Measurements from ENCODE around the gene CDH13.
A peak's percentile ranks its signal among the peaks of the same experiment; 100 is the strongest.

CDH13 gene

DNA sequence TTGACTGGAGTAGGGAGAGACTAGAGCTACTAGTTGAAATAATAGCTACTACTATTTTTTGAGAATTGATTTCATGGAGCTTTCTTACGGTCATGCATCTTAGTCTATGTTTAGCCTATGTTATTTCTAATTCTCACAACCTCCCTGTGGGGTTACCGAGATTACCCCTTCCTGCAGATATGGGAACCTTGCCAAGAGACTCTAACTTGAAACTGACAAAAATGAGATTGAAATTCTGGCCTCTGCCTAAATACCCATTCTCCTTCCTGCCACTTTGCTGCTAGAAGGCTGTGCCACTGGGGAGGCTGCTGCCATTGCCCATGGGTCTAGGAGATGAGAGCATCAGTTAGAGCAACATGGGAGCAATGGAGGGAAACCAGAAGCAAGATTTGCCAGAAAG, 410.3 kb downstream of the CDH13 start:
- no peak overlapping the region for H3K4me3 ChIP-seq (ENCODE audit: low read depth, low read length)
- in situ Hi-C loops (cut with HindIII; ENCODE audit: low sequenced_read_pairs) = no loop called here
- TF ChIP-seq, protein P1, sequence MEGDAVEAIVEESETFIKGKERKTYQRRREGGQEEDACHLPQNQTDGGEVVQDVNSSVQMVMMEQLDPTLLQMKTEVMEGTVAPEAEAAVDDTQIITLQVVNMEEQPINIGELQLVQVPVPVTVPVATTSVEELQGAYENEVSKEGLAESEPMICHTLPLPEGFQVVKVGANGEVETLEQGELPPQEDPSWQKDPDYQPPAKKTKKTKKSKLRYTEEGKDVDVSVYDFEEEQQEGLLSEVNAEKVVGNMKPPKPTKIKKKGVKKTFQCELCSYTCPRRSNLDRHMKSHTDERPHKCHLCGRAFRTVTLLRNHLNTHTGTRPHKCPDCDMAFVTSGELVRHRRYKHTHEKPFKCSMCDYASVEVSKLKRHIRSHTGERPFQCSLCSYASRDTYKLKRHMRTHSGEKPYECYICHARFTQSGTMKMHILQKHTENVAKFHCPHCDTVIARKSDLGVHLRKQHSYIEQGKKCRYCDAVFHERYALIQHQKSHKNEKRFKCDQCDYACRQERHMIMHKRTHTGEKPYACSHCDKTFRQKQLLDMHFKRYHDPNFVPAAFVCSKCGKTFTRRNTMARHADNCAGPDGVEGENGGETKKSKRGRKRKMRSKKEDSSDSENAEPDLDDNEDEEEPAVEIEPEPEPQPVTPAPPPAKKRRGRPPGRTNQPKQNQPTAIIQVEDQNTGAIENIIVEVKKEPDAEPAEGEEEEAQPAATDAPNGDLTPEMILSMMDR (IDR thresholded peaks at IDR 0.05; ENCODE audit: low read depth, low read length) = no peak
- DNase-seq (ENCODE audit: low read depth, low spot score) = no peak

DNA sequence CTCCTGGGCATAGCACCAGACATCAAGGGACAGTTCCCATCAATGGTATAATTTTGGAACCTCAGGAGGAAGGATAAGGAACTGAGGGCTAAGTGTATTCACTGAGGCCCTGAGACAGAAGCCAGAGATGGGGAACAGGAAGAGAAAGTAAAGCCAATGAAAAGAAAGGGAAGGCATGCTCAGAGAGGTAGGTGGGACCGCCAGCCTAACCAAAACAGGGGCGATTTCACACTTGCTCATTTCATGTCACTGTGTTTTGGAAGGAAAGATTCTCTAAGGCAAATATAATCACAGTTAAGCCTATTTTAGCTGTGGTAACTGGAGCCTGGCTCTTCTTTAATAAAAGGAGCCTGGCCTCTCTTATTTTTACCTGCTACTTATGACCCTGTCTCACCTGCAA, 411.1 kb downstream of the CDH13 start:
- in situ Hi-C loops (cut with HindIII; ENCODE audit: low sequenced_read_pairs) = no loop called here

DNA sequence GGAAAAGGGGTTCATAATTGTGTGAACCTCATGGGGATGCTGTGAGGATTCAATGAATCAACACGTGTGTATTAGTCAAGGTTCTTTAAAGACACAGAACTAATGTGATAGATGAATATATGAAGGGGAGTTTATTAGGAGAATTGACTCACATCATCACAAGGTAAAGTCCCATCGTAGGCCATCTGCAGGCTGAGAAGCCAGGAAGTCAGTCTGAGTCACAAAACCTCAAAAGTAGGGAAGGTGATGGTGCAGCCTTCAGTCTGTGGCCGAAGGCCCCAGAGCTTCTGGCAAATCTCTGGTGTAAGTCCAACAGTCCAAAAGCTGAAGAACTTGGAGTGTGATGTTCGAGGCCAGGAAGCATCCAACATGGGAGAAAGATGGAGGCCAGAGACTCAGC, 413.4 kb downstream of the CDH13 start:
- no peak overlapping the region for H3K4me3 ChIP-seq (ENCODE audit: low read depth, low read length)
- in situ Hi-C loops (cut with HindIII; ENCODE audit: low sequenced_read_pairs) = no loop called here
- peak; percentile 61 for DNase-seq (ENCODE audit: low read depth, low spot score)
- TF ChIP-seq, protein P1 (IDR thresholded peaks at IDR 0.05; ENCODE audit: low read depth, low read length) = no peak

More for the DNA sequence above, 411.1 kb downstream of the CDH13 start:
- no peak for DNase-seq (ENCODE audit: low read depth, low spot score)
- no peak overlapping the region for H3K4me3 ChIP-seq (ENCODE audit: low read depth, low read length)
- TF ChIP-seq, protein P1 (IDR thresholded peaks at IDR 0.05; ENCODE audit: low read depth, low read length) = no peak

DNA sequence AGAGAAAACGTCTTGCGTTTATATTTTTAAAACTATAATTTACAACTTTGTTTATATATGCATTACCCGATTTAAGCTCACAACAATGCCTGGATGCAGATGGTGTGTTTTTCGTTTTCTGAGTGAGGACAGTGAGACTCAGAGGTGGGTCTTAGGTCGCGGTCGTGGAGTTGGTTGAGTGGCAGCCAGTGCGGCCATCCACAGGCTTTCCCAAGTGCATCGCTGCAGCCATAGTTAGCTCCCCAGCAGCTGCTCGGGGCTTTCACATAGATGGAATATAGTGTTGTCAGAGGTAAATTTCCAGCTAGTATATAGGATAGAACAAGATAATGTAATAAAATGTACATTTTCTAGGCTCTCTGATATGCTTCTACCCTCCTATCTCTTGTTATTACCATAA, 417.8 kb downstream of the CDH13 start:
- in situ Hi-C loops (cut with HindIII; ENCODE audit: low sequenced_read_pairs) = no loop called here
- no peak for DNase-seq (ENCODE audit: low read depth, low spot score)
- H3K4me3 ChIP-seq (ENCODE audit: low read depth, low read length) = no peak overlapping the region
- TF ChIP-seq, protein P1 (IDR thresholded peaks at IDR 0.05; ENCODE audit: low read depth, low read length) = no peak

DNA sequence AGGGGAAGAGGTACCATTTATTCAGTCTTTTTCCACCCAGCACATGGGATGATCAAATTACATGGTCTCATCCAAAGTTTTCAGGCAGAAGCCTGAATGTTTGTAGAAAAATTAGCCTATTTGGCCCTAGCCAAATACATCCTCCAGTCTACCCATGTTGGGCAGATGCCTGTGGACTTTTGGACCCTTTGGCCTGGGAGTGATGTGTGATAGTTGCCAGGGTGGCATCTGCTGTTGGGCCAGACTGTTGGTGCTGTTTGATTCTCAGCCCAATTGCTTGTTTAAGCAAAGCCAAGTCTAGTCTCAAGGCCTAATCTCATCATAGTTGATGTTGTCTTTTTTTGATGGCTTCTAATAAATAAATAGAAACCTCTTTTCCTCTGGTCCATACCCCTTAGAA, 419.0 kb downstream of the CDH13 start:
- TF ChIP-seq, protein P1 (IDR thresholded peaks at IDR 0.05; ENCODE audit: low read depth, low read length) = no peak
- no peak for DNase-seq (ENCODE audit: low read depth, low spot score)
- H3K4me3 ChIP-seq (ENCODE audit: low read depth, low read length) = no peak overlapping the region
- in situ Hi-C loops (cut with HindIII; ENCODE audit: low sequenced_read_pairs) = no loop called here

DNA sequence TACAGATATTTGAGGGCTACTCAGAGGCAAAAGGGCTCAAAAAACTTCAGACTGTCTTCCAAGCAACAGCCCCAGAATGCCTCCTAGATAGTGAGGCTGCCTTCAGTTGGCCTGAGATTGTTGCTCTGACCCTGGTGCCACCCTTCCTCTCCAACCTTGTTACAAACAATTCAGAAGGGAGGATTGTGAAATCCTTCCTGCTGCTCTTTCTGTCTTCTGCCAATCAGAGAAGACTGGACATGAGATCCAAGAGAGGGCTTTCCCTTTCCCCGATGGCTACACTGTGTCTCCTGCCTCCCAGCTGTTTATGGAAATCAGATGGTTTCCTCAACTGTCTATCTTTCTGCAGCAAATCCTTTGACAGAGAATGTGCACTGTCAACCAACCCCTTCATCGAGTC, 419.9 kb downstream of the CDH13 start:
- in situ Hi-C loops (cut with HindIII; ENCODE audit: low sequenced_read_pairs) = no loop called here

More for the DNA sequence above, 419.9 kb downstream of the CDH13 start:
- H3K4me3 ChIP-seq (ENCODE audit: low read depth, low read length) = no peak overlapping the region
- DNase-seq (ENCODE audit: low read depth, low spot score) = no peak
- TF ChIP-seq, protein P1 (IDR thresholded peaks at IDR 0.05; ENCODE audit: low read depth, low read length) = no peak

Measured in astrocyte of the spinal cord (primary cell).